C4-2B (cell line): Measurements from ENCODE around the gene DEPP1.

ENCODE experiments used
- ZFX ChIP-seq: fragments of 450-650 bp; IDR thresholded peaks from 2 replicates; pipeline ENCODE4 v1.6.1; 2017
- TF ChIP-seq, protein P1 (sequence below): fragments of 450-650 bp; conservative IDR thresholded peaks from 2 replicates; pipeline ENCODE4 v1.5.1; 2017; ENCODE audit warnings: mild to moderate bottlenecking

DNA sequence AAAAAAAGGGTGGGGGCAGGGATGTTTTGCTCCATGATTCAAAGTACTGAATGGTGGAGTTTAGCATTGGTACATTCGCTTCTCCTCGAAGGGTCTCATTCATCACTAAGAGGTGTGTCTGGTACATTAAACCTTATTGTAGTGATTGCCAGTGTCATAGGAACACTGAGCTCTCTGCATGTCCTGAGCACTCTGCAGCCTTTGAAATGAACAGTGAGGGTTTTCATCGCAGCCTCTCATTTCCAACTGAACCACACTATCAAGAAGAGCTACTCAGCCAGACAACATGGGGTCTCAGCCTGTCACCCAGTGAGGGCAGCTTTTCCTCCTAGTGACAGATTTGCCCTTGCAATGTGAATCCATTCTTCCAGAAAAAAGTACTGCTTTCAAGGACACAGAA is 7.6 kb upstream of the DEPP1 start:
- TF ChIP-seq ZFX: no peak
- TF ChIP-seq, protein P1, sequence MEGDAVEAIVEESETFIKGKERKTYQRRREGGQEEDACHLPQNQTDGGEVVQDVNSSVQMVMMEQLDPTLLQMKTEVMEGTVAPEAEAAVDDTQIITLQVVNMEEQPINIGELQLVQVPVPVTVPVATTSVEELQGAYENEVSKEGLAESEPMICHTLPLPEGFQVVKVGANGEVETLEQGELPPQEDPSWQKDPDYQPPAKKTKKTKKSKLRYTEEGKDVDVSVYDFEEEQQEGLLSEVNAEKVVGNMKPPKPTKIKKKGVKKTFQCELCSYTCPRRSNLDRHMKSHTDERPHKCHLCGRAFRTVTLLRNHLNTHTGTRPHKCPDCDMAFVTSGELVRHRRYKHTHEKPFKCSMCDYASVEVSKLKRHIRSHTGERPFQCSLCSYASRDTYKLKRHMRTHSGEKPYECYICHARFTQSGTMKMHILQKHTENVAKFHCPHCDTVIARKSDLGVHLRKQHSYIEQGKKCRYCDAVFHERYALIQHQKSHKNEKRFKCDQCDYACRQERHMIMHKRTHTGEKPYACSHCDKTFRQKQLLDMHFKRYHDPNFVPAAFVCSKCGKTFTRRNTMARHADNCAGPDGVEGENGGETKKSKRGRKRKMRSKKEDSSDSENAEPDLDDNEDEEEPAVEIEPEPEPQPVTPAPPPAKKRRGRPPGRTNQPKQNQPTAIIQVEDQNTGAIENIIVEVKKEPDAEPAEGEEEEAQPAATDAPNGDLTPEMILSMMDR: no peak
